Subcutaneous abdominal adipose tissue (tissue), 5 donors: Measurements from ENCODE around the gene BPIFA2.

ENCODE experiments used
- H3K27ac ChIP-seq: one replicate; pipeline ENCODE4 v1.7.0; 2013; ENCODE audit warnings: low read depth, mild to moderate bottlenecking, inconsistent platforms, low read length, moderate library complexity
- H3K27me3 ChIP-seq, 5 donors: one replicate each; pipeline ENCODE4 v1.7.0; 2013; ENCODE audit warnings: low read length in 5 of 5, inconsistent platforms in 1 of 5; ENCODE audit not compliant: control insufficient read depth in 5 of 5, insufficient read depth in 4 of 5
- H3K36me3 ChIP-seq, 5 donors: one replicate each; pipeline ENCODE4 v1.7.0; 2013; ENCODE audit warnings: low read length in 5 of 5; ENCODE audit not compliant: control insufficient read depth in 5 of 5, insufficient read depth in 5 of 5
- H3K4me1 ChIP-seq, 5 donors: one replicate each; pipeline ENCODE4 v1.7.0; 2013; ENCODE audit warnings: low read length in 5 of 5, mild to moderate bottlenecking in 3 of 5, moderate library complexity in 1 of 5; ENCODE audit not compliant: control insufficient read depth in 5 of 5, insufficient read depth in 5 of 5
- H3K4me3 ChIP-seq, 5 donors: one replicate each; pipeline ENCODE4 v1.7.0; 2013; ENCODE audit warnings: low read length in 5 of 5, low read depth in 1 of 5
- H3K9ac ChIP-seq, 5 donors: one replicate each; pipeline ENCODE4 v1.7.0; 2013; ENCODE audit warnings: low read length in 5 of 5, mild to moderate bottlenecking in 4 of 5, moderate library complexity in 3 of 5
- H3K9me3 ChIP-seq, 5 donors: one replicate each; pipeline ENCODE4 v1.7.0; 2013; ENCODE audit warnings: low read length in 5 of 5; ENCODE audit not compliant: control insufficient read depth in 5 of 5
- donor health status: healthy.
- donor health status: healthy.
- donor health status: healthy.
- donor health status: healthy.
- donor health status: healthy.

Gene BPIFA2

DNA sequence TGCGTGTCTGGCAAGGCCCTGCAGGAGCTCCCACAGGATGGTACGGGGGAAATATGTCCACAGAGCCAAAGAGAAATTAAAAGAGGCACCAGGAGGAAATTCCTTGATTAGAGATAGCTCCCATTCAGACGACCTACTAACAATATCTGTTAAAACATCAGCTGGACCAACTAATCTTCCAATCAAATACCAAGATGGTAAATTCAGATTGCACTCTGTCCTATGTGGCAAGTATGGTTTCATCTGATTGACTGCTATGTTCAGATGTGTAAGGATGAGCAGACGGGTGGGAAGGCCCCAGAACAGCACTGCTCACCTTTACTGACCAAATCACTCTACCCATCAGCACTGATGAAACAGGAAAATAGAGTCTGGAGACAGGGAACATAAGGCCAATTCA, 19.5 kb downstream of the BPIFA2 start:
- Histone ChIP-seq H3K27me3 (peaks cover 0 to 13% (median 3%) of the 10 kb centered on the region in 5 donors), H3K36me3 (no peaks in the 10 kb centered on the region), H3K9ac (no peak overlapping the region), H3K4me3 (no peak overlapping the region), H3K4me1 (no peaks in the 10 kb centered on the region), H3K27ac (no peak overlapping the region), H3K9me3 (peaks cover 0 to 7% (median 6%) of the 10 kb centered on the region in 5 donors)

DNA sequence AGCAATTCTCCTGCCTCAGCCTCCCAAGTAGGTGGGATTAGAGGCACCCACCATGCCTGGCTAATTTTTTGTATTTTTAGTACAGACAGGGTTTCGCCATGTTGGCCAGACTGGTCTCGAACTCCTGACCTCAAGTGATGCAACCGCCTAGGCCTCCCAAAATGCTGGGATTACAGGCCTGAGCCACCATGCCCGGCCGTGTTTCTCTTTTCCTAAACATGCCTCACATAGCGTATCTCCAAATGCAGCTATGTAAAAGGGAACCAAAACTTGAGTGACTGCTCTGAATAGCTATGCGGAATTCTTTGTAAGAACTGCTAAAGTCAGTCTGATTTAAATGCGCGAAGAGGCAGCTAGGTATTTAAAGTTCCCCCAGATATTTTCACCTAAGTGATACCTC, 20.5 kb downstream of the BPIFA2 start:
- H3K9ac ChIP-seq = no peak overlapping the region
- no peaks in the 10 kb centered on the region for H3K36me3 ChIP-seq
- H3K27ac ChIP-seq = no peak overlapping the region
- H3K9me3 ChIP-seq = peaks cover 0 to 2% (median under 1%) of the 10 kb centered on the region in 5 donors
- H3K4me1 ChIP-seq = no peaks in the 10 kb centered on the region
- no peak overlapping the region for H3K4me3 ChIP-seq
- peaks cover 0 to 13% (median 3%) of the 10 kb centered on the region in 5 donors for H3K27me3 ChIP-seq

GRCh38 chr20:33191484-33191883, 23.5 kb downstream of the BPIFA2 start:
- Histone ChIP-seq H3K27ac (no peak overlapping the region), H3K4me1 (no peaks in the 10 kb centered on the region), H3K27me3 (peaks cover 0 to 13% (median 3%) of the 10 kb centered on the region in 5 donors), H3K9ac (no peak overlapping the region), H3K9me3 (no peaks in the 10 kb centered on the region), H3K36me3 (no peaks in the 10 kb centered on the region), H3K4me3 (no peak overlapping the region)

DNA sequence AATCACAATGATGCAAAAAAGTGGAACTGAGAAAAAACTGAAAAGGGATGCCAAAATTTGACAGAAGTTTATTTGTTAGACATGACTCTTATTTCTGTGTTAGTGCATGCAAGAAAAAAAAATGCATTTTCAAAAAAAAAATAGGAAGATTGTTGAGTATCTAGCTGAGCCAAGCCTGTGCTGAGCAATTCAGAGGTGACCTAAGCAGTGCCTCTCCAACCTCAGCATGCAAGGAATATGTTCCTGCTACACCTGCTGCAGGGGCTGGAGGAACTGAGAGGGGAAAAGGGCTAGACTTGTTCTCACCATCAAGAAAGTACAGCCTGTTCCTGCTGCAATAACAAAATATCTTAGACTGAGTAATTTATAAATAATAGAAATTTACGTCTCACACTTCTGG, 24.0 kb downstream of the BPIFA2 start:
- no peaks in the 10 kb centered on the region for H3K36me3 ChIP-seq
- no peaks in the 10 kb centered on the region for H3K9me3 ChIP-seq
- no peaks in the 10 kb centered on the region for H3K4me1 ChIP-seq
- no peak overlapping the region for H3K4me3 ChIP-seq
- H3K27ac ChIP-seq = no peak overlapping the region
- no peak overlapping the region for H3K9ac ChIP-seq
- peaks cover 0 to 13% (median 3%) of the 10 kb centered on the region in 5 donors for H3K27me3 ChIP-seq

DNA sequence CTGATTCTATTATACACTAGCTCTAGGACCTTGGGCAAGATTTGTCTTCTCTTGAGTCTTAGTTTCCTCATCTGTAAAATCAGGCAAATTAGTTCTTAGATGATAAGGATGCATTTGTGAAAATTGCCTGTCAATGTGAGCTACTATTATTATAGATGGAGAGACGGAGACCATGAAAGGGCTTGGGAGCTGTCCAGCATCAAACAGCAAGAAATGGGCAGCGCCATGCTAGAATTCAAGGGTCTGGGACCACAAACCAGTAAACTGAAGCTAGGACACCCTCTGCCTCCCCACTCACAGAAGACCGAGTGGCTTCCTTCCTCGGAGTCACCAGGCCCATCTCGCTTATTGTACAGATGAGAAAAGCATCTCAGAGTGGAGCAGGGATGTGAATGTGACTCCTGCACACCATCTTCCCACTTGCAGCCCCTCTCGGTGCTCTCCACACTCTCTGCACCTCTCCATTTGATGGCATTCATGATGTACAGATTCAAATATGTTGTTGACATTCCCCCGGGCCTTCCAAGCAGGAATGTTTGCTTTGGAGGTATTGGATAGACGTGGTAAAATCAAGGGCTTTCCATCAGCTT, 25.0 kb downstream of the BPIFA2 start:
- Histone ChIP-seq H3K27ac (no peak overlapping the region), H3K4me1 (no peaks in the 10 kb centered on the region), H3K36me3 (no peaks in the 10 kb centered on the region), H3K27me3 (peaks cover 0 to 13% (median 6%) of the 10 kb centered on the region in 5 donors), H3K9ac (no peak overlapping the region), H3K4me3 (no peak overlapping the region), H3K9me3 (no peaks in the 10 kb centered on the region)

- H3K9ac ChIP-seq = no peak overlapping the region
Measured at GRCh38 chr20:33199026-33199425, 31.1 kb downstream of the BPIFA2 start.

DNA sequence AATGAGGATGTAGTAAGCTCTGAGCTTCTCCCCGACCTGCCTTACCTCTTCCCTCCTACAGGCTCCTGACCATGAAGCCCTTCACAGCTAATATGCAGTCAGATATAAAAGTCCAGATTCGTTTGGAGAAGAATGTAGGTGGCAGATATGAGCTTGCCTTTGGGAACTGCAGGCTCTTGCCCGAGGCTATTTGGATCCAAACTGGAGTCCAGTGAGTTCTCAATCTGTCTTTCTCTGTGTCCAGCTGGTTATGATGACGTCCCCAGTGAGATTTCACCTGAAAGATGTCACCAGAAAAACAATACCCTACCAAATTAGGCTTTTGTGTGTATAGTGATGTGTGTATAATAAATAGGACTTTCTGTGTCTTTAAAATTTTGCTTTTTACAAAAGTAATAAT, 34.5 kb downstream of the BPIFA2 start:
- no peaks in the 10 kb centered on the region for H3K9me3 ChIP-seq
- no peaks in the 10 kb centered on the region for H3K36me3 ChIP-seq
- H3K4me3 ChIP-seq = no peak overlapping the region
- no peaks in the 10 kb centered on the region for H3K4me1 ChIP-seq
- H3K27me3 ChIP-seq = peaks cover 2 to 12% (median 2%) of the 10 kb centered on the region in 5 donors
- H3K9ac ChIP-seq = no peak overlapping the region
- H3K27ac ChIP-seq = no peak overlapping the region

More at GRCh38 chr20:33199026-33199425, 31.1 kb downstream of the BPIFA2 start:
- H3K27ac ChIP-seq = no peak overlapping the region
- H3K36me3 ChIP-seq = no peaks in the 10 kb centered on the region
- H3K4me1 ChIP-seq = no peaks in the 10 kb centered on the region
- H3K9me3 ChIP-seq = no peaks in the 10 kb centered on the region
- no peak overlapping the region for H3K4me3 ChIP-seq
- peaks cover 0 to 12% (median 3%) of the 10 kb centered on the region in 5 donors for H3K27me3 ChIP-seq

DNA sequence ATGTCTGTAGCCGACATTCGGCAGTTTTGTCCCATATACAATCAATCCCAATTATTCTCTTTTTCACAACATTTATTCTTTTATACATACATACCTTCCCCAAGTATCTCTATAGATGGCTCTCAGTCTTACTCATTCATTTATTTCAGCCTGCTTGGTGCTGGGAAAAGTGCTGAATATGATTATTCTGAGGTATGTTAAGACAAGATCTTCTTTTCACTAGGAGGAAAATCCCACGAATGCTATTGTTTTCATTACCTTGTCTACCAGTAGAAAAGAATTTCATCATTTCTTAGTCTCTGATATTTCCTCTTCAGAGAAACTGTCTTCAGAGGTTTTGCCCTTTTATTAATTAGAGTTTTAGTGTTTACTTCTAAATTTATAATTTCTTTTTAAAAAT, 35.5 kb downstream of the BPIFA2 start:
- no peak overlapping the region for H3K27ac ChIP-seq

GRCh38 chr20:33209789-33210188, 41.8 kb downstream of the BPIFA2 start:
- no peak overlapping the region for H3K4me3 ChIP-seq
- no peaks in the 10 kb centered on the region for H3K4me1 ChIP-seq
- H3K9me3 ChIP-seq = no peaks in the 10 kb centered on the region
- no peaks in the 10 kb centered on the region for H3K36me3 ChIP-seq
- H3K27ac ChIP-seq = no peak overlapping the region
- H3K9ac ChIP-seq = no peak overlapping the region
- H3K27me3 ChIP-seq = peaks cover 0 to 26% (median 12%) of the 10 kb centered on the region in 5 donors

More for the DNA sequence above, 35.5 kb downstream of the BPIFA2 start:
- peaks cover 0 to 12% (median 2%) of the 10 kb centered on the region in 5 donors for H3K27me3 ChIP-seq
- no peaks in the 10 kb centered on the region for H3K9me3 ChIP-seq
- no peaks in the 10 kb centered on the region for H3K36me3 ChIP-seq
- H3K9ac ChIP-seq = no peak overlapping the region
- H3K4me1 ChIP-seq = no peaks in the 10 kb centered on the region
- H3K4me3 ChIP-seq = no peak overlapping the region

DNA sequence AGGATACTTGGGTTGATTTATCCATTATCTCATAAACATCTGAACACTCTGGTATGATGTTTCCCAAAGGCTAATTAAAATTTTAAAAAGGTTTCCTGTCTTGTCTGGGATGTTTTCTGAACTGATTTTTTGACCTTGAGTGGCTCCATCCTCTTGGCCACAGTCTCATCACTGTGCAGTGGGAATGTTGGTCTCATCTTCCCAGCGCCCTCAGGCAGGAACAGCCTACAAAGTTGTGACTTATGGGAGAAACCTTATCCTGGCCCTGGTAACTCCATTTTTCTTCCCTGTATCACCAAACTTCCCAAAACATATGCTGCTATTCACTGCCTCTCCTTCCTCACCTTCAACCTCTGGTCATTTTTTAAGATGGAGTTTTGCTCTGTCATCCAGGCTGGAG, 42.4 kb downstream of the BPIFA2 start:
- H3K9ac ChIP-seq = no peak overlapping the region
- no peak overlapping the region for H3K27ac ChIP-seq
- H3K27me3 ChIP-seq = peaks cover 0 to 26% (median 15%) of the 10 kb centered on the region in 5 donors
- no peak overlapping the region for H3K4me3 ChIP-seq
- H3K4me1 ChIP-seq = no peaks in the 10 kb centered on the region
- no peaks in the 10 kb centered on the region for H3K9me3 ChIP-seq
- no peaks in the 10 kb centered on the region for H3K36me3 ChIP-seq
